ENCODE measurements around the gene FREM3.
"Not testable (repeated sequence)": the region's sequence is repeated elsewhere in the genome, so short reads cannot be mapped to it uniquely, and the experiment has no call there.

Gene FREM3

DNA sequence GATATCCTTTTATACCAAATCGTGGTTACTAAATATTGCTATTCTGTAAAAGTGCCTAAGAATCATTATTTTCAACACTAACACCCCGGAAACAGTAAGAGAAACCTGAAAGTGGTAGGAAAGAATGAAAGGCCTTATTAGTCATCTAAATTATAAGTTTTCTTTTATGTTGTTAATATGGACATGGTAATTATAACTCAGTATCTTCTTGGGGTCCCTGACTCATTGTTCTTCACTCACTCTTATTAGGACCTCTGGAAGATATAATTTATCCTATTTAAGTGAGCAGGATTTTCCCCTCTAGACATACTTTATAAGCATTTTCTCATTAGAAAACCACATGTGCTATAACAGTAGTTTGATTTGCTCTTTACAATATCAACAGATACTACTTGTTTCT is 136.0 kb downstream of the FREM3 start:
- no peak for DNase-seq

DNA sequence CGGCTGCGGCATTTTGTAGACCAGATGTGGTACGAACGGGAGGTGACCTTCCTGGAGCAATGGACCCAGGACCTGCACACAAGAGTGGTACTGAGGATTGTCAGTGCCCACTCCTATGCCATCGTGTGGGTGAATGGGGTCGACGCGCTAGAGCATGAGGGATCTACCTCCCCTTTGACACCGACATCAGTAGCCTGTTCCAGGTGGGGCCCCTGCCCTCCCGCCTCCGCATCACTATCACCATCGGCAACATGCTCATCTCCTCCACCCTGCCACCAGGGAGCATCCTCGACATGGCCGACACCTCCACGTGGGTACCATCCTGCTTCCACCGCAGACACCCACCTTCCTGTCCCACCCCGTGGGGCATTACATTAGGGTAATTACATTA is 140.7 kb downstream of the FREM3 start:
- DNase-seq: no peak

DNA sequence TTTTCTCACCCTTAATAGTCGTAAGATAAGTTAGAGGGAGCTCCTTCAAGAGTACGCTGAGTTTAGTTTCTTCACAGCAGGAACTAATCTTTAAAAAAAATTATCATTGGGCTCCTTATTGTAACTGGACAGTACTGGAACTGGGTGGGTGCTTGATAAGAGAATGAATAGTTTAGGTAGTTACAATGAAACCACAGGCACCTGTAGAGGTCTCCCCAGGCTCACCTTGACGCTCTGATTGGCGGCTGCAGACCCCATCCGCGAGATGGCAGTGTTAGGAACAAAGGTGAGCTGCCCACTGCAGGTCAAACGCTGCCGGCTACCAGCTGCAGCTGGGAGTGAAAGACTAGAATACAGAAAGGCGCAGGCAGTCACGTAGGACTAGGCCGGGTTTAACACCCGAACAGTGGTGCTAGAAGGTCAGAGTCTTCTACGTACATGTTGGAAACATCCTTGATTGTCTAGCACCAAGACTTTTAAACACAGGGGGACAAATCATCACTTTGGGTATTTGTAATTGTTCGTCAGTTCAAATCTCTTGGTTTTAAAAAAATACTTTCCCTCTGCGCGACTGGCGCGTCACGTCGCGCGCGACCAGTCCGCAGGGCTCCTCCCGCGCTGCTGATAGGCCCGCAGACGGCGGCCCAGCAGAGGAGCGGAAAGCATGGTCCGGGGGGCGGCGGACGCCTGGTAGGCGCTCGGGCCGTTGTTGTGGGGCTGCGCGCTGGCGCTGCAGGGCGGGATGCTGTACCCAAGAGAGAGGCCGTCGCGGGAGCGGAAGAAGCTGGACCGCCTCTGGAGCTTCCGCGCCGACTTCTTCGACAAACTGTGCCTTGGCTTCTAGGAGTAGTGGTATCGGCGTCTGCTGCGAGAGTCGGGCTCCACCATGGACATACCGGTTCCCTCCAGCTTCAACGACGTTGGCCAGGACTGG is 141.4 kb downstream of the FREM3 start:
- DNase-seq: no peak

DNA sequence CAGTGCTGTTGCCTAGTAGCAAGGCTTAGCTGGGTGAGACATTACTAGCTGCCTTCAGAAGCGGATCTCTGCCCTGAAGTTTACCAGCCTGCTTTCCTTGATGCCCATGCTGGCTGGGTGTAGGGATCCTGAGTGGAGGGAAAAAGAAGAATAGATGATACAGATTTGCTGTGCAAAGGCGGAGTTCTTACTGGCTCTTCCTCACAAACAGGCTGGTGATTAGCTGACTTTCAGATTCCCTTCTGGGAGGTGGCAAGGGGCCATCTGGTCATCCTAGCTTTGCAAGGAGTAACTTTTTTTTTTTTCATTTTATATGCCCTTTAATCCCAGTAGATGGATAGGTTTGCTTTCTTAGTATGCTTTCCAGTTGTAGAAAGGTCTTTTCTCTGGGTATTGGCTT is 142.2 kb downstream of the FREM3 start:
- DNase-seq: no peak

DNA sequence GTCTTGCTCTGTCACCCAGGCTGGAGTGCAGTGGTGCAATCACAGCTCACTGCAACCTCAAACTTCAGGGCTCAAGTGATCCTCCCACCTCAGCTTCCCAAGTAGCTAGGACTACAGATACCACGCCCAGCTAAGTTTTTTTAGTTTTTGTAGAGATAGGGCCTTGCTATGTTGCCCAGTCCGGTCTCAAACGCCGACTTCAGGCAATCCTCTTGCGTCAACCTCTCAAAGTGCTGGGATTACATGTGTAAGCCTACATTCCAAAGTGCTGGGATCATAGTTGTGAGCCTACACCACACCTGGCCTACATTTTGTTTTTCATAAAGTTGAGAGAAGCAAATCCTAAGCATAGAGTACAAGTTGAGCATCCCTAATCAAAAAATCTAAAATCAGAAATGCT is 144.8 kb downstream of the FREM3 start:
- DNase-seq: no peak

- DNase-seq: no peak
These were observed 145.5 kb downstream of the FREM3 start for GRCh38 chr4:143554728-143555597.

DNA sequence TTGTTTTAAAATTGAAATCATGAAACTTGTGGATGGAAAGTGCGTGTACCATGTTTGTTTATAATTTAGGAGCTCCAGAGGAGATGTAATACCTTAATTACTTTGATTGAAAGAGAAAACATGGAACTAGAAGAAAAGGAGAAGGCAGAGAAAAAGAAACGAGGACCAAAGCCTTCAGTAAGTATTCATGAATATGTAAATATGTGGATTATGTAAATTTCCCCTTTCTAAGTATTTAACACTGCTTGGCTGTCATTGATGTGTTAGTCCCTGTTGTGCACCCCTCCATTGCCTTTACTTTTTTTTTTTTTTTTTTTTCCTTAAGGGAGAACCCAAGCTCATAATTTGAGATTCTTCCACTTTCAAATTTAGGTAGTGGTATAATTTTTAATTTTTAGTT is 150.5 kb downstream of the FREM3 start:
- DNase-seq: no peak

- DNase-seq: no peak
These were observed 160.8 kb downstream of the FREM3 start for GRCh38 chr4:143539670-143540023.

GRCh38 chr4:143538979-143539669 is 161.4 kb downstream of the FREM3 start:
- no peak for DNase-seq

DNA sequence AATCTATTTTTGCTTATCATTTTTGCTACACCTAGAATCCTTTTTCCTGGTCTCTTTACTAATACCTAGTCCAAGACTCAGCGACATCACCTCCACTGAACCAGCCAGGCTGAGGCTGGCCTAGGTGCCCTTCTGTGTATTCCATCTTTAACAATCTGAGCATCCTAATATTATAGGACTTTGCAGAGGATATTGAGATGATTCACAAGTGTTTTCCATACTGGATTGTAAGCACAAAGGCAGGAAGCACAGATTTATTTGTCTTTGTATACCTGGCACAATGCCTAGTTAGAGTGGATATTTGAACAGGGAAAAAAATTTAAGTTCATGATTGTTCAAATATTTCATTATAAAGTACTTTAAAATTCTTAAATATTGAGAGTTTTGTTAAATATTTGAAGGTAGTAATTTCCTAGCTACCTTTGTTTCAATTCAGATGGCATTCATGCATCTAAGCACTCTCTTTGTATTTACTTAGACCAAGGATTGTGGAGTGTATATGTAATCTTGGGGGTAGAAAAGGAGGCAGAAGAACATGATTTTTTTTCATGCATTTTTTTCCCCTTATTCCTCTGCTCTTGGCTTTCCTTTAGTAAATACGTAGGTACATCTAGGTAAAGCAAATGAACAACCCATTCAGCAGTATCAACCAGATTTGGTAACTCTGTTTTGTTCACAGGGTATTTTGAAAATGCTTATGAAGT is 168.5 kb downstream of the FREM3 start:
- no peak for DNase-seq

DNA sequence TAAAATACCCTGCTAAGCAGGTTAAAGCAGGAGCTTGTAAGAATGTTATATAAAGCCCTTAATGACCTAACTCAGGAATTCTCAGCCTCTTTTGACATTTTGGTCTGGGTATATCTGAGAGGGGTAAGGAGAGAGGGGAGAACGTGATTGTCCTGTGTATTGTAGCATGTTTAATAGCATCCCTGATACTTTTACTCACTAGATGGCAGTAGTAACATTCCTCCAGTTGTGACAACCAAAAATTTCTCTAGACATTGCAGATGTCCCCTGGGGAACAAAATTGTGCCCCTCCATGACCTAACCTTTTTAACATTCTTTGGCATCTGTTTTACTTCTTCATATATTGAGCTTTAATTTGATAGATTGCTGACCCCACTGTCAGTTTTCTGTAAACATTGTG is 169.1 kb downstream of the FREM3 start:
- no peak for DNase-seq

DNA sequence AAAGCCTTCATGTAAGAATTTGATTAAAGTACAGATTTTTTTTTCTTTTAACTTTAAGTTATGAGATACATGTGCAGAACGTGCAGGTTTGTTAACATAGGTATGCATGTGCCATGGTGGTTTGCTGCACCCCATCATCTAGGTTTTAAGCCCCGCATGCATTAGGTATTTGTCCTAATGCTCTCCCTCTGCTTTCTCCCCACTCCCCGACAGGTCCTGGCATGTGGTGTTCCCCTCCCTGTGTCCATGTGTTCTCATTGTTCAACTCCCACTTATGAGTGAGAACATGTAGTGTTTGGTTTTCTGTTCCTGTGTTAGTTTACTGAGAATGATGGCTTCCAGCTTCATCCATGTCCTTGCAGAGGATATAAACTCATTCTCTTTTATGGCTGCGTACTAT is 172.4 kb downstream of the FREM3 start:
- not testable (repeated sequence) for DNase-seq
